HG02981 (cell line): ENCODE data around the gene KRTAP12-3.
"Not testable (repeated sequence)": the region's sequence is repeated elsewhere in the genome, so short reads cannot be mapped to it uniquely, and the experiment has no call there.

Source experiments
- ATAC-seq: cut with Tn5 transposase; IDR thresholded peaks from one replicate; pipeline ENCODE4 v1.9.1; 2021; ENCODE audit warnings: mild to moderate bottlenecking, moderate library complexity; ENCODE audit not compliant: unreplicated experiment

The KRTAP12-3 gene

GRCh38 chr21:44650265-44650972, 7.3 kb upstream of the KRTAP12-3 start:
- no peak for ATAC-seq

DNA sequence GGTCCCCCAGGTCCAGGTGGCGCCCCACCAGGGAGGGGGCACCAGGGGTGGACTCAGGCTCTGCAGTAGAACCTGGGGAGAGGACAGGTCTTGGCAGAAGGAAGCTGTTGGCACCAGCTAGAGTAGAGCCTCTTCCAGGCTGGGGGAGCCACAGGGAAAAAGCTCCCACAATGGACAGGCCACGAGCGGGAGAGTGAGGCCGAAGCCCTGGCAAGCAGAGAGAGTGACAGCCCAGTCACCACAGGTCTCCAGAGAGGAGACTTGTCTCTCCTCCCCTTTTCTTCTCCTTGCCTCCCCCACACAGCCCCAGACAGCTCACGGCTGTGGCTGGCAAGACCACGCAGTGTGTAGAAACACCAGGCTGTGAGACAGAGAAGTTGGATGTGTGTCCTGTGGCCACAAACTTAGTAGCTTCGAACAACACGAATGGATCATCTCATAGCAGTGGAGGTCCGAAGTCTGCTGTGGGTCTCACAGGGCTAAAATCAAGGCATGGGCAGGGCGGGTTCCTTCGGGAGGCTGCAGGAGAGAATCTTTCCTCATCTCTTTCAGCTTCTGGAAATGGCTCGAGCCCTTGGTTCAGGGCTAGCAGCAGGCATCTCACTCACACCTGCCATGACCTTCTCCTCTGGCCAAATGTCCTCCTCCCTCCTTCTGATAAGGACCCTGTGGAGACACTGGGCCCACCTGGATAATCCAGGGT, 6.6 kb upstream of the KRTAP12-3 start:
- ATAC-seq: no peak

GRCh38 chr21:44653123-44653522, 4.6 kb upstream of the KRTAP12-3 start:
- ATAC-seq: no peak

DNA sequence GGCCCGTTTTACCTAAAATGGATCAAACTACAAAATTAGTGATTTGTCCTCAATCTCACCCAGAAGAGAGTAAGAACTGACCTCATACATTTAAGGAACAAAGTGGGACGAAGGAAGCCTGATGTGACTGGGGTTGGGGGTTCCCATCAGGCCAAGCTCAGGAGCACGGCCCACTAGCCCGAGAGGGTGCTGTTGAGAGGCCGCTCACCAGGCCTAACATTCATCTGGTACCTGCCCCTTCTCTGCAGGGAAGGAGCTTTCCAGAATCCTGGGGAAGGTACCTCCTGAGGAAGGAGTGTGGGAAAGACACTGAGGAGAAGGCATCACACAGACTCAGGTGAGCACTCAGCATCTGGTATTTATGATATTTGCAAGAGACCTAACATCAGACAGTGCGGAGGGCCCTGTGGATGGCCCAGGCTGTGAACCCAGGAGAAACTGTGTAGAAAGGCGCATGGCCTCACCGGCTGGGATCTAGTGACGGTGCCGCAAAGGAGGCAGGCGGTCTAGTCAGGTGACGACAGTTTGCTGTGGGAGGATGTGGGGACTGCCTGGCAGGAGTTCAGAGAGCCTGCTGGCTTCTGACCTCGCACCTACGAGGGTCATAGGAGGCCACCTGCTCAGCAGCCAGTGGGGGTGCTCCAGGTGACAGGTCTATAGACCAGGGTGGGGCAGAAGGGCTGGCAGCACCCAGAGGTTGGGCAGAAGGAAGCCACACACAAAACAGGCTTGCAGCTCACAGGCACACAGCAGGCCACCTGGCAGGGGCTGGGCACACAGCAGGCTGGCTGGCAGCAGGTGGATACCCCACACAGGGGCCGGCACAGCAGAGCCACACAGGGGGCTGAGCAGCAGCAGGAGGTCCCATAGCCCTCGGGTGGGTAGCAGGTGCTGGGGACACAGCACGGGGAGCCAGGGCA, 3.8 kb upstream of the KRTAP12-3 start:
- ATAC-seq: no peak

DNA sequence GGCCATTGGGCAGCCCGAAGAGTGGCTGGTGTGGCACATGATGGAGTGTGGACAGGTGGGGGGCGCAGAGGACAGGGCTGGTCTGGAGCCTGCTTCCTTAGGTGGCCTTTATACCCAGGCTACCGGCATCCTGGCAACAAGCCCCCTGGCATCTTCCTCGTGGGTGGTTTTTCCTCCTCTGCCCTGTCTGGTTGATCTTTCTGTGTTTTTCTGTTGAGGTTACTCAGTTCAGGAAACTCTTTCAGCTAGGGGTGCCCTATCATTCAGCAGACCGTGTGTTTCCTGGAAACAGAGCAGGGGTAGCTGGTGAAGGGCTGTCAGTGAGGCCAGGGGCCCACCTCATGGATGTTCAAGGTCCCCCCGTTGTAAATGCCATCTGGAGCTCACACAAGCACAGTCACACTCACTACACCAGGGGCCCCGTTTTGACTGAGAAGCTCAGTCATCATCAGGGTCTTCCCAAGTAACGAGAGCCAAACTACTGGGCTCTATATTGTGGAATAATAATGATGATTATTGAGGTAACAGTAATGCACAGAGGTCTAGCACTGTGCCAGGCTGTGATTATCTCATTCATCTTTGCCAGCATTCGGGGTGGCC, 3.1 kb upstream of the KRTAP12-3 start, which contains the start of gene KRTAP12-4:
KRTAP12-4 (minus strand) TSS at position 84 of the 600 bp plus-strand sequence; CDS start at position 39, 45 bp downstream.
- no peak for ATAC-seq

DNA sequence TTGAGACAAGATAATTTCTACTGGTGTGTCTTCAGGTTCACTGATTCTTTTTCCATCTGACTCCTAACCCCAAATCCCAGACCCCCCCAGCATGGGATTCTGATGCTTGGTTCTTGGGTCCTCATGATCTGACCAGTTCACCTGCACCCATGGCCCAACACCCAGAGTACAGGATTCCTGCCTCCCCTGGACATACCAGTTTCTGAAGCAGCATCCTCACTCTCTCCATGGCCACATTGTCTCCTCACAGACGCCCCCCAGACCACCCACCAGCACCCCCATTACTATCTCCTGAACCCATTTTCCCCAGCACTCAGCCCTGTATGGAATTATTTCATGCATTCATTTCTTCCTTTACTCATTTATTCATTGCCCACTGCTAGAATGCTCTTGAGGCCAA, 864 bp upstream of the KRTAP12-3 start:
- ATAC-seq: no peak

DNA sequence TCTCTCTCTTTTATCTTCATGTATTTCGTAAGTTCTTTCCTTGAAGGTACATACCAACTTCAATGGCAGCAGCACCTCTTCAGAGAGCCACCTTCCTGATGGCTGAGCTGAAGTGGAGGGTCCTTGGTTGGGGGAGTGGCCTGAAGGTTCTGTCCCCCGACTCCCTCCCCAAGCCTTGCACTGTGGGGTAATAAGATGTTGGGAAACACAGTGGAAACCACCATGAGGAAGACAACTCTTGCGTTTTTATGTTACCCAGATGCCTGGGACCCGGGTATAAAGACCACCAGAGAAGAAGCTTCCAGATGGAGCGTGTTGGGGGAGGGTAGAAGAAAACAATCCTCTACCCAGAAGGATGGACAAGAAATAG, 794 bp downstream of the KRTAP12-3 start:
- ATAC-seq: no peak

- ATAC-seq: no peak
Measured at GRCh38 chr21:44658913-44659595, 1.3 kb downstream of the KRTAP12-3 start.

DNA sequence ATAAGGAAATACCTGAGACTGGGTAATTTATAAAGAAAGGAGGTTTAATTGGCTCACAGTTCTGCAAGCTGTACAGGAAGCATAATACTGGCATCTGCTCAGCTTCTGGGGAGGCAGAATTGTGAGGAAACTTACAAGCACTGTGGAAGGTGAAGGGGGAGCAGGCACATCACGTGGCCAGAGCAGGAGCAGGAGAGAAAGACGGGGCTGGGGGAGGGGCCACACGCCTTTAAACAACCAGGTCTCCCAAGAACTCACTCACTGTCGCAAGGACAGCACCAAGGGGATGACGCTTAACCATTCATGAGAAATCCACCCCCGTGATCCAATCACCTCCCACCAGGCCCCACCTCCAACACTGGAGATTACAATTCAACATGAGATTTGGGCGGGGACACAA, 3.8 kb downstream of the KRTAP12-3 start:
- ATAC-seq: not testable (repeated sequence)

GRCh38 chr21:44664691-44665090, 7.0 kb downstream of the KRTAP12-3 start:
- no peak for ATAC-seq

GRCh38 chr21:44666401-44667320, 8.9 kb downstream of the KRTAP12-3 start, which contains the start of gene KRTAP12-2:
Gene KRTAP12-2, minus strand, starts transcription at chr21:44666927. Its CDS starts 41 bp downstream, at chr21:44666886.
- no peak for ATAC-seq

- no peak for ATAC-seq
Measured at GRCh38 chr21:44667612-44668011, 9.9 kb downstream of the KRTAP12-3 start.

DNA sequence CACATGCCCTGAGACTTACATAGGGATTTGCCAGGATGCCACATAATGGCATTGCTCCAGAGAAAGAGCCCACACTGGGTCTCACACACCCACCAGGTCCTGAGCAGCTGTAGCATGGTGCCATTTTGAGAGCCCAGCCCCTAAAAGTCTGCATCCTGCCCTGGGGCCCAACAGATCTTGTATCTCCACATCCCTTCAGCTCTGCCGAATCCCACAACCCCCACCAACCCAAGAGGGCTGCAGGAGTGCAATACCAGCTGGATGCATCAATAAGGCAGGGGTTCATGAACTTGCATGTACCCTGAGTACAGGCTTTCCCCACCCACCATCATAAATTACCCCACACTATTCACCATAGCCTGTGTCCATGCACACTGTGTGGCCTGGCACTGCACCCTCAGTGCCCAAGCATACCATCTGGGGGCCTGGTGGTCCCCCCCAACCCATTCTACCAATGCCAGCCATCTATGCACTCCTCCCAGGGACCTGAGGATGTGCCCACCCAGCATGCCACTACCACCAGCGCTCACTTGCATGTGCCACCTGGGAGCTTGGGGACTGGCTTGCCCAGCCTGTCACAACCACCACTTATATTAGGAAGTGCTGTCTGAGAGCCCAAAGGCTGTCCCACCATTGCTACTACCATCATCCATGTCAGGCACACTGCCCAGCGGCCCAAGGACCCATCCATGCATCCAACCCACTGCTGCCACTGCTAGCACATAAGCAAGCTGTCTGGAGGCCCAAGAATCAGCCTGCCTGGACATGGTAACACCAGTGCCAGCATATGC, 13.1 kb downstream of the KRTAP12-3 start:
- ATAC-seq: no peak

DNA sequence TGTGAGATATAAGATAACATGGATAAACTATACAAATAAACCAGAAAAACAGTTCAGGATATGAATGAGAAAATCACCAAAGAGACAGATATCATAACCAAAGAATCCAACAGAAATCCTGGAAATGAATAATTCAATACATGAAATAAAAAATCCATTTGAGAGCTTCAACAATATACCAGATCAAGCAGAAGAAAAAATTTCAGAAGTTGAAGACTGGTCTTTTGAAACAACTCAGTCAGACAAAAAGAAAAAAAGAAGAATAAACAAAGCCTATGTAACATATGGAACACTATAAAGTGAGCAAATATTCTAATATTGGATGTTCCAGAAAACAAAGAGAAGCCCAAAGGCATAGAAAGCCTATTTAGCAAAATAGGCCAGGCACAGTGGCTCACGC, 14.2 kb downstream of the KRTAP12-3 start:
- ATAC-seq: no peak

DNA sequence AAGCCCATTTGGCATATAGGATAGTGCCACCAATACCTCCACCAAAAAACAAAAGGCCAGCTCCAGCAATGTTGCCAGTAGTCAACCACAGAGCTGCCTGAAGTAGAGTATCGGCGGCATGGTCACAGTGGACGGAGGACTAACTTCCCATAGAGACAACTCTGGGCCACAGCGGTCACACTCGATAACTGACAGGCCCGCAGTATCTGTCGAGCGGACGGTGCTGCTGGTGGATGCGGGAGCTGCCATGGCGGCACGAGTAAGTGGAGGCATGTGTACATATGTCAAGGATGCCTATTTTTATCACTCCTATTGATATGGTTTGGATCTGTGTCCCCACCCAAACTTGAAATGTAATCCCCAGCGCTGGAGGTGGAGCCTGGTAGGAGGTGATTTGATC, 20.1 kb downstream of the KRTAP12-3 start:
- ATAC-seq: no peak

DNA sequence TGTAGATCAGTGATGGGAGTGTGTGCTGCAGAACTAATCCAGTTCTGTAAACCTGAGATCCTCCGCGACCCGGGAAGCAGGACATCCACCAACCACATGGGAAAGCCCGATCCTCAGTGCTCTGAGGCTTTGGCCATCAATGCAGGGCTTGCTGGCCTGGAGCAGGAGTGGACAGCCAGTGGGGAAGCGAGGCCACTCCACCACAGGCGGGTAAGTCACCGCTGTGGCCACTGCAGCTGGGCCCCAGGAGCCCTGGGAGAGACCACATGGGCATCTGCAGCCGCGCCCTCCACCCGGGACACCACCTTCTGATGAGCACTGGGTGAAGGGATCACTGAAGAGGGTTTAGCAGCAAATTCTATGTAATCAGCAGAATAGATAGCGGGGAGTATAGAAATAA, 23.4 kb downstream of the KRTAP12-3 start:
- ATAC-seq: no peak

DNA sequence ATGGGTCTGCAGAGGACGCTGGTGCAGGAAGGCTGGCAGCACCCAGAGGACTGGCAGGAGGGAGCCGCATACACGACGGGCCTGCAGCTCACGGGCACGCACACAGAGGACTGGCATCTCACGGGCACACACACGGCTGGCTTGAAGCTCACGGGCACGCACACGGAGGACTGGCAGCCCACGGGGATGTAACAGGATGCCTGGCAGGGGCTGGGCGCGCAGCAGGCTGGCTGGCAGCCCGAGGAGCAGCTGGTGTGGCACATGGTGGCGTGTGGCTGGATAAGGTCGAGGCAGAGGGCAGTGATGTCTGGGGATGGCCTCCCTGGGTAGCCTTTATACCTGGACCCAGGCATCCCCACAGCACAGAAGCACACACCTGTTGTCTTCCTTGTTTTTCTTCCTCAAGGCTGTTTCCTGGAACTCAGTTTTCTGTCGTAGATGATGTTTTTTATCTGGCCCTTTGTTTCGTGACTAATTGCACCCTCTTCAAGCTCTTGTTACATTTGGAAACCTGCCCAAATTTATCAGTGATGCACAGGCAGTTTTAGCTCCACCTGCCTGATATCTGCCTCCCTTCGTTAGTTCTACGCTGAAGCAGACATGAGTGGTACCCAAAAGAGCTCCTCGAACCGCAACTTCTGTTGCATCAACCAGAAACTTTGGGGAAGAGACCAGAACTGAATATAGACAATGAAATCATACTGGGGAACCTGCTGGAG, 24.3 kb downstream of the KRTAP12-3 start, which contains the start of gene KRTAP12-1:
KRTAP12-1 (minus strand) TSS at position 303 of the 719 bp plus-strand sequence; CDS start at position 263, 40 bp downstream.
- ATAC-seq: no peak
